ENCODE results near the gene AHNAK.
"Not testable (repeated sequence)": the region's sequence is repeated elsewhere in the genome, so short reads cannot be mapped to it uniquely, and the experiment has no call there.

The AHNAK gene, protein sequence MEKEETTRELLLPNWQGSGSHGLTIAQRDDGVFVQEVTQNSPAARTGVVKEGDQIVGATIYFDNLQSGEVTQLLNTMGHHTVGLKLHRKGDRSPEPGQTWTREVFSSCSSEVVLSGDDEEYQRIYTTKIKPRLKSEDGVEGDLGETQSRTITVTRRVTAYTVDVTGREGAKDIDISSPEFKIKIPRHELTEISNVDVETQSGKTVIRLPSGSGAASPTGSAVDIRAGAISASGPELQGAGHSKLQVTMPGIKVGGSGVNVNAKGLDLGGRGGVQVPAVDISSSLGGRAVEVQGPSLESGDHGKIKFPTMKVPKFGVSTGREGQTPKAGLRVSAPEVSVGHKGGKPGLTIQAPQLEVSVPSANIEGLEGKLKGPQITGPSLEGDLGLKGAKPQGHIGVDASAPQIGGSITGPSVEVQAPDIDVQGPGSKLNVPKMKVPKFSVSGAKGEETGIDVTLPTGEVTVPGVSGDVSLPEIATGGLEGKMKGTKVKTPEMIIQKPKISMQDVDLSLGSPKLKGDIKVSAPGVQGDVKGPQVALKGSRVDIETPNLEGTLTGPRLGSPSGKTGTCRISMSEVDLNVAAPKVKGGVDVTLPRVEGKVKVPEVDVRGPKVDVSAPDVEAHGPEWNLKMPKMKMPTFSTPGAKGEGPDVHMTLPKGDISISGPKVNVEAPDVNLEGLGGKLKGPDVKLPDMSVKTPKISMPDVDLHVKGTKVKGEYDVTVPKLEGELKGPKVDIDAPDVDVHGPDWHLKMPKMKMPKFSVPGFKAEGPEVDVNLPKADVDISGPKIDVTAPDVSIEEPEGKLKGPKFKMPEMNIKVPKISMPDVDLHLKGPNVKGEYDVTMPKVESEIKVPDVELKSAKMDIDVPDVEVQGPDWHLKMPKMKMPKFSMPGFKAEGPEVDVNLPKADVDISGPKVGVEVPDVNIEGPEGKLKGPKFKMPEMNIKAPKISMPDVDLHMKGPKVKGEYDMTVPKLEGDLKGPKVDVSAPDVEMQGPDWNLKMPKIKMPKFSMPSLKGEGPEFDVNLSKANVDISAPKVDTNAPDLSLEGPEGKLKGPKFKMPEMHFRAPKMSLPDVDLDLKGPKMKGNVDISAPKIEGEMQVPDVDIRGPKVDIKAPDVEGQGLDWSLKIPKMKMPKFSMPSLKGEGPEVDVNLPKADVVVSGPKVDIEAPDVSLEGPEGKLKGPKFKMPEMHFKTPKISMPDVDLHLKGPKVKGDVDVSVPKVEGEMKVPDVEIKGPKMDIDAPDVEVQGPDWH (N-terminal part only)

DNA sequence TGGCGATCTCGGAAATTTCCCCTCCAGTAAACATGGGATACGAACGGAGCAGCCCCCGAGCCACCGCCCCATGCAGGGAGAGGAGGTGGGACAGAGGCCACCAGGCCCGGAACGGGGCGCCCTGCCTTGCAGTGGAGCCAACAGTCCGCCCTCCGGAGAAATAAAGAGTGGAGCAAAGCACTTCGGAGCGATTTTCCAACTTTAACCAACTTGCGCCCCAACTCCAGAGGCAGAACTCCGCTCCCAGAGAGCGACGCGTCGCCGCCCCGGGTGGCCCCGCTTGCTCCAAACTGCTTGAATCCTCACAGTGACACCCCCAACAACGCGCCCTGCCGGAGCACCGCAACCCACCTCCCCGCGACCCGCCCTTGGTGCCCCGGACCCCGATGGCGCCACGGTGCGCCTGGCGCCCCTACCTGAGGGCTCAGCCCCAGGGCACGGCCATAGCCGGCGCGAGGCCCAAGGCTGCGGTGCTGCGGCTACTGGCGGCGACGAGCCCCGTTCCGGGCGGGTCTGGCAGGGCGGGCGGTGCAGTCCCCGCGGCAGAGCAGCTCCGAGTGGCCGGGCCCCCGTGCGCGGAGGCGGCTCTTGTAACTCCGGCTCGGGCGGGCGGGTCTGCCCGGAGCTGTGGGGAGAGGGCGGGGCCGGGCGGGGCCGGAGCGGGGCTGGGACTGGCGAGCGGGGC lies at the start of gene AHNAK:
AHNAK (minus strand) TSS at position 563 of the 685 bp plus-strand sequence. CDS start 10,708 bp downstream, outside the sequence.
- DNase-seq (ENCODE audit: low spot score): peak; percentile 76

DNA sequence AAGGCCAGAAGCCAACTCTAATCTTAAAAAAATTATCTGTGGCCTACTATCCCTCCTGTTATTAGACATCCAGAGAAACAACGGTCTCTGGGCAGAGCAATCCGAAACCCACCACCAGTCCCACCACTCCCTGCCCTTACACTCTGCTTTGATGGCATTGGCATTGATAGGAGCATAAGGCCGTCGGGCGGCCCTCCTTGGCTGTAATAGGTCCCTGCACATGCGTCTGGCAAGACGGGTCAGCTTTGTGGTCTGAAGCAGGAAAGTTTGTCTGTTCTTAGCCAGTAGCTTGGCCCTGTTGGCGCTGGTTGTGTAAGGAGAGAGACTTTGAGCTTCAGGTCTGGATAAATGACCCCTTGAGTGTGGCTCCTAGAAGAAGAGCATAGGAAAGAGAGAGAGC lies 48.5 kb upstream of the AHNAK start:
- DNase-seq (ENCODE audit: low spot score): no peak

DNA sequence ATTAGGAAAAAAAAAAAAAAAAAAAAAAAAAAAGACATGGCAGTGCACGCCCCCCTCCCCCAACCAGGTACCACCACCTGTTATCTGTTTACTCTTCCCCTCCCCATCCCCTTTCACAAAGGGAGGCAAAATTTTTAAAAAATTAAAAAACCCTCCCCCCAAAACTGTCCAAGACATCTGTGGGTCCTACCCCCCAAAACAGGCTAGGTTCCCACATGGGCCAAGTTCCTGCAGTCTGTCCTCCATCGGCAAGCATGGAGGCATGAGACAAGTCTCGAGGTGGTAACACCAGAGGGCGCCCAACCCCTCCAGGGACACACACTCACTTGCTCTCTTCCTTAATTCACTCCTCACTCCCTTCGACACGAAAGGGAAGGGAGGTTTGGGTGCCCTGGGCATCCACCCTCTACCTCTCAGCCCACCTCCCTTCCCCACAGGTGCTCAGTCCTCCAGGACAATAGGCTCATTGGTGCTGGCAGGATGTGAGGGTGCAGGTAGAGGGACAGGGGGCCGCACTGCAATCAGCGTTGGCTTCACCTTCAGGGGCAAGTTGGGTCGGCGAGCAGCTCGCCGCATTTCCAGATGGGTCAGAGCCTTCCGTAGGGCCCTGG lies 46.9 kb upstream of the AHNAK start:
- peak; percentile 72 for DNase-seq (ENCODE audit: low spot score)

DNA sequence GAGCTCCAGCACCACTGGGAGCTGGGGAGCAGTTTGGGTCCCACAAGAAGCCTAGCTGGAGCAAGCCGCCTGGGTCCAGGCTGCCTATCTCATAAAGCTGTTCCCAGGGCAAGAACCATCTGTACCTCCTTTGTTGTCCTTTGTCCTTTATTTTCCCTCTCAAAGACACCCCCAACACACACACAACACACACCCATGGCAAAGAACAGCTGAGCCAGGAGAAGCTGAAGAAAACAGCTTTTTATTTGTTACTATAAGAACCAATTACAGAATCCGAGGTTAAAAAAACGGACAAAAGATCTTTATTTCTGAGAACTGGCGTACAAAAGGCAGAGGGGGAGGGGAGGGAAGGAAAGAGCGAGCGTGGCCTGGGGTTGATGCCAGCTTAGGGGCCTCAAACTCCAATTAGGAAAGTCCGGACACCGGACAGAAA lies 46.4 kb upstream of the AHNAK start:
- DNase-seq (ENCODE audit: low spot score): no peak

DNA sequence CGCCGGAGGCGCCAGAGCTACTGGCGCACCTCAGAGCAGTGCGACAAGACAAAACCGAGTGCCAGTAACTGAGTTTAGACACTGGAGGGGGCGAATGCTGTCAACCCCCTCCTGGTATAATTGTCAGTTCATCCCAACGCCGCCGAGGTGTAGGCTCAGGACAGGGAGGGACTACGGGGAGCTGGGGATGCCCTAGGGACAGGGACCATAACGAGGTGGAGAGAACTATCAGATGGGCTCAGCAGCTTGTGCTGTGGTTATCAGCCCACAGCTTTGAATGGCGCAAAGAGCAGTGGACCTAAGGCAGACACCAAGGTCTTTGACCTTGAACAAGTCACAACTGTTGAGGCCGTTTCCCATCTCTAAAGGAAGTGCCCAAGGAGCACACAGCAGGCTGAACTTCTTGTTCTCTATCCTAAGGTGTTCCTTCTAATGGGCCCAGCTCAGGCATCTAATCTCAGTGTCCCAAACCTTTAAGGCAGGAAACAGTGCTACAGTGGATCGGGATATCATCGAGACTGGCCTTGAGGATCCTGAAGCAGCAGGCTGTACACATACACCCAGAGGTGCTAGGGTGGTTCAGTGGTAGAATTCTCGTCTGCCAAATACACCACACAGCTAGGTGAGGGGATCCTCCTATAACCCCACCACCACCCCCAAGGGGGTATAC lies 45.7 kb upstream of the AHNAK start:
- DNase-seq (ENCODE audit: low spot score): no peak

DNA sequence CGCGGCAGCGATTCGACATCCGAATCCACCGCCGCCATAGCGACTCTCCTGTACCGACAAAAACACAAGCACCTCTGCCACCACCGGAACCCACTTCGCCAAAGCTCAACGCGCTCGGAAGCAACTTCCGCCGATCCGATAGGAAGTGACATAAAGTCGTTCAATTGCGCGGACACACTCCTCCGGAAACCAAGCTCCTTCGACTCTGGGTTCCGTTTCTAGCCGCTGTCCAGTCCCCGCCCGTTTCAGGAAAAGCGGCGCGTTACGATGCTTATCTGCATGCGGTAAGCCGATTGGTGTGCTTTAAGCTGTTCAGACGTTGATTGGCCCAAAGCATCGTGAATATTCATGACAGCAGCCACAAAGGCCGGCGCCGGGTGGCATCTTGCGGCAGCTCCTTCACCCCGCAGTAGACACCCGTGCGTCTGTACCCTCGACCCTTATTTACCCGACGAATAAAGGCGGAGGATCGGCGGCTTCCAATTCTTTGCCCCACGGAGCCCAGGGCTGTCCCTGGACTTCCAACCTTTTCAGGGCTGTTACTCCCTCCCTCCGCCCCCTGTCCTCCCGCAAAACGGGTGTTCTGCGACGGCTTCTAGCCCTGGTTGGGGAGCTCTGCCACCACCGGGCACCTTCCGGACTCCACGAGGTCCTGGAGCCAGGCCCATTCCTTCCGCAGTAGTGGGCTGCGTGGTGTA lies 45.0 kb upstream of the AHNAK start, which contains the start of gene TUT1:
TUT1 (minus strand) TSS at position 76 of the 698 bp plus-strand sequence; CDS start at position 38, 38 bp downstream.
- peak; percentile 100 for DNase-seq (ENCODE audit: low spot score)

DNA sequence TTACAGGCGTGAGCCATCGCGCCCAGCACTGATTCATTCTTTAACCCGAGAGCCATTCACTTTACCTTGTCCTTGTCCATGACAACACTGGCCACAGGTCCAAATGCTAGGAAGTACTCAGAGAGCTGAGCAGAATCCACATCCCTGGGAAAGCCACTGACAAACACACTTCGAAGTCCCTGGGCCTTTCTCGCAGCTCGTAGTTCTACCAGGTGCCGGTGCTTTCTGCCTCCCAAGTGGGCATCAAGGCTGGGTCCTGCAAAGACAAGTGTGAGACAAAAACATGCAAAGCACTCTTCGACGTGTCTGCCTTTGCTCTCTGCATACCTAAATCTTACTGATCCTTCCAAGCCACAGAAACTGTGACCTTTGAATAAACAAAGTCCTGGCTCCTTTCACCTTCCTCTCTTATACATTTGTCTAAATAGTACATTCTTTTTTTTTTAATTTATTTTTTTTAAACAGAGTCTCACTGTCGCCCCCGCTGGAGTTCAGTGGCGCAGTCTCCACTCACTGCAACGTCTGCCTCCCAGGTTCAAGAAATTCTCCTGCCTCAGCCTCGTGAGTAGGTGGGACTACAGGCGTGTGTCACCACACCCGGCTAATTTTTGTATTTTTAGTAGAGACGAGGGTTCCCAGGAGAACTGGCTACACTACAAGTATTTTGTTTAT lies 42.5 kb upstream of the AHNAK start:
- DNase-seq (ENCODE audit: low spot score): no peak

DNA sequence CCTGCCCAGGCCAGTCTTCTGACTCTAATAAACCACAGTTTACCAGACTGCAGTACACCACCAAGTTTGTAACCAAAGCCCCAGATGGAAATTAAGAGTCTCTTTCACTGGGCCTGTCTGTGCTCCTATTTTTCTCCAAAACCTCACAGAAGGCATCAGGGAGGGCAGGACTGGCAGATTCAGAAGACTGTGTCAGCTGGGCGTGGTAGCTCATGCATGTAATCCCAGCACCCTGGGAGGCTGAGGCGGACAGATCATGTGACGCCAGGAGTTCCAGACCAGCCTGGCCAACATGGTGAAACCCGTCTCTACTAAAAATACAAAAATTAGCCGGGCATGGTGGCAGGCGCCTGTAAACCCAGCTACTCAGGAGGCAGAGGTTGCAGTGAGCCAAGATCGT lies 38.8 kb upstream of the AHNAK start:
- DNase-seq (ENCODE audit: low spot score): not testable (repeated sequence)

DNA sequence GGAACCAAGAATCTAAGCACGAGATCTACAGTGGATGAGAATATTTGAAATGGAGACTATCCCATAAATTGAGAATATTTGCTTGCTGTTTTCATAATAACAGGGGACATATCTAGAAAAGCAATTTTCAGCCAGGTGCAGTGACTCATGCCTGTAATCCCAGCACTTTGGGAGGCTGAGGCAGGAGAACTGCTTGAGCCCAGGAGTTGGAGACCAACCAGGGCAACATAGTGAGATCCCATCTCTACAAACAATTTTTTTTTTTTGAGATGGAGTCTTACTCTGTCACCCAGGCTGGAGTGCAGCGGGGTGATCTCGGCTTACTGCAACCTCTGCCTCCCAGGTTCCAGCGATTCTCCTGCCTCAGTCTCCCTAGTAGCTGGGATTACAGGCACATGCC lies 35.1 kb upstream of the AHNAK start:
- not testable (repeated sequence) for DNase-seq (ENCODE audit: low spot score)

DNA sequence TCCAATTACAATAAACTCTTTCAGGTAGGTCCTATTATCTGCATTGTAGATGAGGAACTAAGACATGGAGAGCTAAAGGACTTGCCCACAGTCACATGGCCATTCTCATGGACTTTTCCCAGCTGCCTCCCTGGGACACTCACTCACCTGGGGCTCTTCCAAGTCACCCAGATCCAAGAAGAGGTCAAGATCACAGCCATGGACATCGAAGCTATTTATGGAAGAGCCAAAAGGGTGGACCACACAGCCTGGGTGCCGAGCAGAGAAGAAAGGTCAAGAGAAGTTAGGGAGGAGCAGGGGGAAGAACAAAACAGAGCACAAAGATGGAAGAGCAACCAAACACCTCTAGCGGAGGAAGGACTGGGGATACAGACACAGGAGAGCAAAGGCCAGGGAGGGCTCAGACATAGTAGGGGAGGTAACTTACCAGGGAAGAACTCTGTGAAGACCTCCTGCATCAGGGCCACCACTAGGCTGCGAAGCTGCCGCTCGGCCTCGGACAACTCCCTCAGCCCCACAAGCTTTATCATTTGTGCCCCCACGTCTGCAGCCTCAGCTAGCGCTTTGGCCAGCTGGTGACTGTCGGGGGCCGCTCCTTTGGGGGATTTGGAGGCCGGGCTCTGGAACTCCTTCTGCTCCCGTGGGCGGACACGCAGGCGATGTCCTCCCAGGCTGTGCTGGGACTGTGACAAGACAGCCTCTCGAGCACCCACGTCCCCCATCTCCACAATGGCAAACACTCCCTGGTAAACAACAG lies 34.5 kb upstream of the AHNAK start:
- DNase-seq (ENCODE audit: low spot score): no peak

DNA sequence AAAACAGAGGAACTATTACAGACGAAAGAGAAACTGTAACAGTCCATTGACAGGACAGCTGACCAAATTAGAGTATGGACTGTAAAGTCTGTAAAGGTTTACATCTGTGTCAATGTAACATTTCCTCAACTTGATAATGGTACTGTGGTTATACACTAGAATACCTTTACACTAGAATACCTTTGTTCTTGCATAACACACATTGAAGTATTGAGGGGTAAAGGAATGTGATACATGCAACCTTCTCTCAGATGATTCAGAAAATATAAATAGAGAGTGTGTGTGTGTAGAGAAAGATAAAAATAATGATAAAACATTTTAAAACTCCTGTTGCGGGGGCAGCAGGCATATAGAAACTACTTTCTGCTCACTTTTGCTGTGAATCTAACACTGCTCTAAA lies 32.6 kb upstream of the AHNAK start:
- DNase-seq (ENCODE audit: low spot score): no peak

DNA sequence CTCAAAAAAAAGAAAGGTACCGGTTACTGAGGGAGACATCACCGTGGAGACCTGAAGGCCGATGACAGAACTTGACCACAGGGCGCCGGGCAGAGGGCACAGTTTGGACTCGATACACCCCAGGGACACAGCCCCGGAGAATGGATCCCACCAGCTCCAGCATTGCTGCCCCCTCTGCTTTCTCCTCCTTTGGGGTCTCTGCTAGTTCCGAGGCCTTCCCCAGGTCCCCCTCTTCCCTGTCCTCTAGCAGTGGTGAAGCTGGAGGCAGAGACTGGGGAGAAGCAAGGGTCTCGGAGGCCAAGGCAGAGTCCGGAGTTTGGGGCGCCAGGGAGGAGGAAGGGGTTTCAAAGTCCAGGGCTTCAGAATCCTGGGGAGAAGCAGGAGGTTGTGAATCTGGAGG lies 31.9 kb upstream of the AHNAK start:
- DNase-seq (ENCODE audit: low spot score): no peak

DNA sequence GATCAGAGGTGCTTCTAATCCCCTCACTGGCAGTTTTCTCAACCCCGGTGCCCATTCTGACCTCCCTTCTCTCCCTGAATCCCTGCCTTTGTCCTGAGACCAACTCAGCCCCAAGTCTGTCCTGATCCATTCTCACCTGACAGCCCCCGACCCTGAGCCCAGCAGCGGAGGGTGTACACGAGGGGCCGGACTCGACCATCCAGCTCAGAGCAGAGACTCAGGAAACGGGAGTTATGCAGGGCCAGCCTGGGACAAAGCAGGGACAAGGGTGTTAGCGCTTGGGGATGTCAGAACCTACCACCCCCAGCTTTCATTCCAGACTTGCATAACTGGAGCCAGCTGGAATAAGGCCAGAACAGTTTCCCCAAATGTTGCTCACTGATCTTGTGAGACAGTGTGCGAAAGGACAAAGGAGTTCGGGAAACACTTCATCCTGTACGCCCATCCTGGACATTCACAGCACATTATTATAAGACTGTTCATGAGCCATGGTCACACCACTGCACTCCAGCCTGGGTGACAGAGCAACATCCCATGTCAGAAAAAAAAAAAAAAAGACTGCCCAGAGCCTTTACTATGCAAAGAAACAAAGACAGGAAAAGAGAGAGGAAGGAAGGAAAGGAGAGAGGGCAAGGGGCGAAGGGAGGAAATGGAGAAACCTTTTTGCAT lies 30.6 kb upstream of the AHNAK start:
- no peak for DNase-seq (ENCODE audit: low spot score)

DNA sequence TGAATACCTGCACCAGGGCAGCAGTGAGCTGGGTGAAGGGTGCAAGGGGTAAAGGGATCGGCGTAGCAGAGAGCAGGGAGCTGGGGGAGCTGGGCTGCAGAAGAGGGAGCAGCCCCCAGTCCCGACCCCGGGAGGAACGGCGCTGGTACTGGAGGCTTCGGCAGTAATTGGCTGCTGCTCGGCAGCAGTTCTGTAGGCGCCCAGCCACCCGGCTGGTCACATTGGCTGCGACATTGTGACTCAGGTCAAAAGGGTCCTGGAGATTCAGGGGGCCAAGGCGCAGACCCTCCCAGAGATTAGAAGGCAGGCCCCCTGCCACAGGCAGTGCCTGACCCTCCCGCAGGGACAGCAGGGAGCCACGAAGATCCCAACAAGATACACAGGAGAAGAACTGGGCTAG lies 29.2 kb upstream of the AHNAK start:
- DNase-seq (ENCODE audit: low spot score): no peak

DNA sequence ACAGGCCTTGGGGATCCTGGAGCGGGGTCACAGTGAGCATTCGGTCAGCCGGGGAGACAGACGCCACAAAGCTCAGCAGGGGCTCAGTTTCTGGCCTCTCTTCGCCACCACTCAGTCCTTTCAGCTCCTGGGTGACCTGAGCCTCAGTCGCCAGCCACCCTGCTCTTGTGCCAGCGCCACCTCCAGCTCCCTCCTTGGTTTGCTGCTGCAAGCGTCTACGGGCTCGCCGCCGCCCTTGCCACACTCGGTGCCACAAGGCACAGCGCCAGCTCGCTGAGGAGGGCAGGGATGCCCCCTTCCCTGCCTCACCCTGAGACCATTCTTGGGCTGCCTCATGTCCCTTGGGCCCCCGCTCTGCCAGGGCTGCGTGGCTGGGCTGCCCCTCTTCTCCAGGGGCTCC lies 28.6 kb upstream of the AHNAK start:
- no peak for DNase-seq (ENCODE audit: low spot score)

DNA sequence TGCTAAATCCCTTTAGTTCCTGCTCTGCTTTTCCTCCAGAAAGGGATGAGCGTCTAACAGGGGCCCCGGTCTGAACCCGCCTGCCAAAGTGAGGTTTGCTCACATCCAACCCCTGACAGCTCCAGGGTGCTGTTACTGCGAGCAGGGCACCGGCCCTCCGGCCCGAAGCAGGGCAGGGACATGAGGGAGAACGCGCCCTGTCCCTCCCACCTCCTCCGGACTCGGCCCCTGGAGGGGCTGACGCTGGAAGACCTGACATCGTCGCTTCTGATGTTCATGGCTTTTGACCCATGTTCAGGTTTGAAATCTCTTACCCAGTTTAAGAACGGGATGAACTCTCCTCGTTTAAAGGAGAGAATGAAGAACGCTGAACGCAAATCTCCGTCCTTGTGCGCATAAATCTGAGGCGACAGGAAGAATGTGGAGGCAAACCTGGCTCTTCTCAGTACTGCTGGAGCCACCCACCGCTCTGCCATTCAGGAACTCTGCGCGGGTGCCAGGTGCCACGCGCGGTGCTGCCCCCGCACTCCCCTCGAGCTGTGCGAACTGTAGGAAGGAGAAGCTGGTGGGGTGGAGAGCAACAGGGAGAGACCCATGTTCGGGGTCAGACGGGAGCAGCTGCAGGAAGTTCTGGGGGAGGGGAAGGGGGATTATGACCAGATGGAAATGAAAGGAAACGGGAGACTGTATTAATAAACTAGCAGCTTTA lies 27.9 kb upstream of the AHNAK start:
- peak; percentile 11 for DNase-seq (ENCODE audit: low spot score)
